Type B pancreatic cell (in vitro differentiated cells): ENCODE data around the gene FAM20C. TPM values are rescaled to one million over a fixed set of nuclear protein-coding genes. Genes with fewer than 3 reads are reported as not detected.

Experiments
- DNase-seq: peaks from one replicate; pipeline ENCODE4 v3.0.0; 2021; ENCODE audit warnings: mixed read lengths; ENCODE audit not compliant: unreplicated experiment; ENCODE audit errors: extremely low spot score
- H3K27ac Mint-ChIP-seq: 2 replicates; pipeline ENCODE4 v1.8.0; 2021; ENCODE audit warnings: mild to moderate bottlenecking, mixed read lengths
- H3K27me3 Mint-ChIP-seq: 2 replicates; pipeline ENCODE4 v1.8.0; 2021; ENCODE audit warnings: mixed read lengths
- H3K36me3 Mint-ChIP-seq: 2 replicates; pipeline ENCODE4 v1.8.0; 2021; ENCODE audit warnings: mixed read lengths
- H3K4me1 Mint-ChIP-seq: one replicate; pipeline ENCODE4 v1.8.0; 2021; ENCODE audit warnings: mixed read lengths; ENCODE audit not compliant: unreplicated experiment
- H3K4me3 Mint-ChIP-seq: 2 replicates; pipeline ENCODE4 v1.8.0; 2021; ENCODE audit warnings: mild to moderate bottlenecking, mixed read lengths
- H3K9me3 Mint-ChIP-seq: 2 replicates; pipeline ENCODE4 v1.8.0; 2021; ENCODE audit warnings: mixed read lengths
- CTCF ChIP-seq: fragments of 200-600 bp; sonication (generic); conservative IDR thresholded peaks from 2 replicates; pipeline ENCODE4 v1.5.0; 2021; ENCODE audit warnings: antibody characterized with exemption, mild to moderate bottlenecking
- total RNA-seq: library from RNA; stranded (reverse); gene quantifications from 2 replicates; pipeline ENCODE4 v1.2.1, GENCODE V29; 2021; ENCODE audit warnings: low replicate concordance

The FAM20C gene
- total RNA-seq, 1 donor from 2014 or later, result 18.1 TPM

- DNase-seq, result no peak
- no peak overlapping the region for H3K27ac Mint-ChIP-seq
- H3K9me3 Mint-ChIP-seq, result no peaks in the 10 kb centered on the region
- TF ChIP-seq CTCF, result no peak
- no peaks in the 10 kb centered on the region for H3K27me3 Mint-ChIP-seq
- no peak overlapping the region for H3K4me3 Mint-ChIP-seq
- H3K36me3 Mint-ChIP-seq, result no peaks in the 10 kb centered on the region
- peaks cover 10% of the 10 kb centered on the region for H3K4me1 Mint-ChIP-seq
Observed at GRCh38 chr7:214410-215212, 22.2 kb downstream of the FAM20C start.

GRCh38 chr7:216360-217300 lies 24.3 kb downstream of the FAM20C start:
- Mint-ChIP-seq H3K9me3 (no peaks in the 10 kb centered on the region), H3K27me3 (no peaks in the 10 kb centered on the region), H3K4me1 (peaks cover 14% of the 10 kb centered on the region), H3K4me3 (peak overlapping the region; percentile 45), H3K27ac (no peak overlapping the region), H3K36me3 (no peaks in the 10 kb centered on the region)
- TF ChIP-seq CTCF, result no peak
- no peak for DNase-seq

GRCh38 chr7:217781-218180 lies 25.4 kb downstream of the FAM20C start:
- Mint-ChIP-seq H3K4me3 (no peak overlapping the region), H3K27ac (no peak overlapping the region), H3K36me3 (no peaks in the 10 kb centered on the region), H3K4me1 (peaks cover 18% of the 10 kb centered on the region), H3K27me3 (no peaks in the 10 kb centered on the region), H3K9me3 (no peaks in the 10 kb centered on the region)
- DNase-seq, result no peak
- TF ChIP-seq CTCF, result no peak

- peaks cover 22% of the 10 kb centered on the region for H3K4me1 Mint-ChIP-seq
- no peaks in the 10 kb centered on the region for H3K9me3 Mint-ChIP-seq
- DNase-seq, result no peak
- no peak overlapping the region for H3K4me3 Mint-ChIP-seq
- no peaks in the 10 kb centered on the region for H3K36me3 Mint-ChIP-seq
- no peak for TF ChIP-seq CTCF
- no peak overlapping the region for H3K27ac Mint-ChIP-seq
- no peaks in the 10 kb centered on the region for H3K27me3 Mint-ChIP-seq
Observed at GRCh38 chr7:218316-218715, 25.9 kb downstream of the FAM20C start.

GRCh38 chr7:218896-219580 lies 26.7 kb downstream of the FAM20C start:
- H3K4me3 Mint-ChIP-seq, result no peak overlapping the region
- no peaks in the 10 kb centered on the region for H3K27me3 Mint-ChIP-seq
- H3K27ac Mint-ChIP-seq, result no peak overlapping the region
- TF ChIP-seq CTCF, result no peak
- no peaks in the 10 kb centered on the region for H3K9me3 Mint-ChIP-seq
- H3K36me3 Mint-ChIP-seq, result no peaks in the 10 kb centered on the region
- peaks cover 22% of the 10 kb centered on the region for H3K4me1 Mint-ChIP-seq
- DNase-seq, result no peak
